H4 (cell line): ENCODE measurements around the gene DLG2. TPM values are rescaled to one million over a fixed set of nuclear protein-coding genes. Genes with fewer than 3 reads are reported as not detected.

Source experiments
- DNase-seq: peaks from one replicate; pipeline ENCODE4 v3.0.0-alpha.2; 2015; ENCODE audit warnings: low spot score
- total RNA-seq: library from RNA; depleted of rRNA; stranded (reverse); fragments of >200 nt; shearing (Covaris generic); gene quantifications from 2 replicates; pipeline ENCODE4 v1.2.3, GENCODE V29; 2014

The DLG2 gene
- total RNA-seq, 1 experiment from 2014 or later, result 2.6 TPM

- no peak for DNase-seq
Measured at GRCh38 chr11:83722392-83723119, 1904.6 kb downstream of the DLG2 start.

DNA sequence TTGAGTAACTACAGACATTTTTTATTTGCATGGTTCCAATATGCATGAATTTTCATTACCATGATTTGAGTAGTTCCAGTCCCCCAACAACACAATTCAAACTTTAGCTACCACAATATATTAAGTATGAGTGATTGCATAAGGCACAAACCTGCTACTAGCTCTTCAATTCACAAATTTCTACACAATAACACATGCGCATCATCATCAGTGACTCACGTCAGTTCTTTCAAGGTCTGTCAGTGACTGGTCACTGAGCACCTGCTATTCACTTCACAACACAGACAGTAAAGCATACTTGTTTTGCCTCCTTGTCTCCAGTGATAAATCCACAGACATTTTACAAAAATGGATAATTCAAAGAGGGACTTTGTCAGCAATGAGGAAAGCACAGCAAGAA lies 1905.9 kb downstream of the DLG2 start:
- no peak for DNase-seq

GRCh38 chr11:83720675-83721074 lies 1906.5 kb downstream of the DLG2 start:
- DNase-seq, result no peak

DNA sequence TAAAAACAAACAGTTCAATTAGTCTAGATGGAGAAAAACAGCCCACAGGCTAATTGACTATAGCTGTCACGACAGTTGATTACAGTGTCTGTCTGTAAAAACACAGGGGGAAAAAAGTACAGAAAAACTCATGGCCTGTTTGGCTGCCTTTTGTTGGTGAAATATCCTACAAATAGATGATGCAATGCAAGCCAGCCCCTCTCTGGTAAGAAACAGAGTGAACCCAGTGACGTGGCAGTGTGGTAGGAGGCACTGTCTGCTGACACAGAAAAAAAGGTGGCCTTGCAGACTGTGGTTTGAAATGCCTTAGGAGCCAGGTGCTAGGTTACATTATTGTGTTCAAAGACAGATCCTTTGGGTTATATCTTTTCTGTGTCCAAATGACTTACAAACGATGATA lies 1909.6 kb downstream of the DLG2 start:
- DNase-seq, result peak; percentile 69

- DNase-seq, result no peak
Measured at GRCh38 chr11:83715927-83716535, 1911.1 kb downstream of the DLG2 start.

DNA sequence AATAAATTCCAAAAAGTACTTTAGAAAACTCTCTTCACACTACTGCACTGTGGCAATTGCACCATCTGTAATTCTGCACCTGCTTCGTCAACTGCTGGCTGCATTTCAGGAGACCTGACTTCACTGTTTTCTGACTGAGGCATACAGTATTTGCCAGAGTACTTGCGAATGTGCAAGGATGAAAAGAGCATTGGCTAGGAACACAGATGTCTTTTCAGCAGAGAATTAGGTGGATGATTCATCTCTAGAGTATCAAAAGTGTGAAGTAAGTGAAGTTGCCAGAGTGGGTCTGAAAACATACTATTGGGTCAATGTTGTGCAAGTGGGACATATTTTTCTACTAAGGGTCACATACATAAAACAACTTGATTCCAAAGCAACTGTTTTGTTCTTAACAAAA lies 1913.4 kb downstream of the DLG2 start:
- DNase-seq, result no peak

- DNase-seq, result no peak
Measured at GRCh38 chr11:83711106-83711527, 1916.0 kb downstream of the DLG2 start.

DNA sequence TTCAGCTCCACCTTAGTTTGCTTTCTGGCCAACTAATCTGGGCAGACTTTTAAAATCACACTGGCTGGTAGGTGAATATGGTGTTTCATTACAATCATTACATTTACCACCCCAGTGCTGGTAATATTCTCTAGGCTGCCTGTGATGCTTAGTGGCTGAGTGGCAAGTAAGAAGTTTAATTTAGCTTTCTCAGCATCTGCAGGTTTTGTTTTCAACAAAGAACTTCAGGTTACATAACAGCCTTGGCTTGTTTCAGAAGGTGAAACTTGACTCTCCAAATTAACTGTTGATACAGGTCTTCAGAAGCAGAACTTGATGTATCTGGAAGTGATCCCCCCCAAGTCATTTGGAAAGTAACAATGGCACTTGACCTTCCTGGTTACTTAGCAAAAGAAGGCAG lies 1917.7 kb downstream of the DLG2 start:
- no peak for DNase-seq

DNA sequence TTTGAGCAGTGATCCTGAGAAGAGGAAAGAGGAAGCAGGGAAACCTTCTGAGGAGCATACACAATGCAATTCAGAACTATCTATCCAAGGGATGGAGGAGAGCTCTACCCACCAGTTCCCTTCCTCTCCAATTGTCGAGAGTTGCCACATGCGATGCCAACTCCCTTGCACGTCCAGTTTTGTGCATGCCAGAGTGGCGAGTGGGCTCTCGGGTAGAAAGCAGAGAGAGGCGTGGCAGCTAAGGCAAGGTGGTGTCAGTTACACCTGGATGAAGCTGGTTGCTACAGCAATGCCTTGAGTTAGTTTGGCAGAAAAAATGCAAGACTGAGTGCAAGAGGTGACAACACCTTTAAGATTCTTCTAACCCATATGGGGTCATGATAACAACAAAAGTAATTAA lies 1920.6 kb downstream of the DLG2 start:
- DNase-seq, result no peak

GRCh38 chr11:83702796-83703195 lies 1924.3 kb downstream of the DLG2 start:
- DNase-seq, result no peak

DNA sequence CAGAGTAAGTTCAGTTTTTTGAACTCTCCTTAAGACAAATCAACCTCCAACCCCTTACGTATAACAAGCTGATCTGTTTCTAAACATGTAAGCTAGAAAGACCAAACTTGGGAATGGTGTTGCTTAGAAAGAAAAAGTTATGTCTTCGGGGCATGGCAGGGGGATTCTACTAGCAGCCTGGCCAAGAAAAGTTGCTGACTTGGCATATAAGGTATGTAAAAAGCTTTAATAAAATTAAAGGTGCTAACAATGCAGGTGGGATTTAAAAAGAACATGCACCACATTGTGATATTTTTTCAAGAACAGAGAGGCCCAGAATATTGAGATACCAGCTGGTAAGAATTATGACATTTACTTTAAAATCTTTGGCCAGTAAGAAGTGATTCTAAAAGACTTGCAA lies 1929.6 kb downstream of the DLG2 start:
- DNase-seq, result no peak

DNA sequence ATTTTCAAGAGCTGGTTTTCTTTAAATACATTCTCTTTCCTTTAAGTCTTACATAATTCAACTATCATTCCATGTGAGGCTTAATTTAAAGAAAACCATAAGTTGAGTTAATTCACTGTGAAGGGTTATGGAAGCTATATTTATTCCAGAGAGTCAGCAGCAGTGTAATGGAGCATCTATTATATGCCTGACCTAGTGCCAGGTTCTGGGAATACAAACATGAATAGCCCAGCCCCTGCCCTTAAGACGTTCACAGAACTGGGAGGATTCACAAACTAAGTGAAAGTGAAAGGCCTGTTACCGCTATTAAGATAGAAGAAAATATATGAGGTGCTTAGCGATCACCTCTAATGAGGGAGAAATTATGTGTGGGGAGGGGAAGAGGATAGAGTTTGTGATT lies 1932.1 kb downstream of the DLG2 start:
- DNase-seq, result no peak

DNA sequence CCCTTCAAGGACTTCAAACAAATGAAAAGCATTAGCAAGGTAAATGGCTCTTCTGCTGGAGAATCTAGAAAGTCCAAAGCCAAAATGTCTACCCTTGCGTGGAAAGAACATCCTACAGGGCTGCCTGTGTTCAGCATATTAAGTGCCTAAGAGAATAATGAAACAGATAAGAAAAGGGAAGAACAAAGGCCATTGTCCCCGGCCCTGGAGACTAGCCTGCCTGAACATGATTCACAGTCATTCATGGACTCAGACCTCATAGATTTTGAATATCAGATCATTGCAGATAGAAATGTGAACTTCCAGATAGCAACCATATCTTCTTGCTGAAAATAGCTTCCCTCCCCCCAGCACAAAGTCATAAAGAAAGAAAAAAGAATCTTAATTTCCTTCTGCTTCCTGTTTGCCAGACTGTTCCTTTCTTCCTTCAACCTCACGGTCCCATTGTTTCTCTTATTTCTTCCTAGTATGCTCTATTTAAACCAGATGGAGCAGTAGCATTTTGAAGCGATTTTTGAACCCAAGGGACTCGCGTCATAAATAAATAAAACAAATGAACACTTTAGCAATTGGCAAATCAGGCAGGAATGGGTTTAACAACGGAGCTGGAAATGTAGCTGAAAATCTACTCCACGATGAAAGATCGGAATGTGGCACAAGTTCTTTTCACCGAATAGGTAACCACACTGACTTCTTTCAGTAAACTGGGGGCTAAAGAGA lies 1932.8 kb downstream of the DLG2 start:
- DNase-seq, result no peak

DNA sequence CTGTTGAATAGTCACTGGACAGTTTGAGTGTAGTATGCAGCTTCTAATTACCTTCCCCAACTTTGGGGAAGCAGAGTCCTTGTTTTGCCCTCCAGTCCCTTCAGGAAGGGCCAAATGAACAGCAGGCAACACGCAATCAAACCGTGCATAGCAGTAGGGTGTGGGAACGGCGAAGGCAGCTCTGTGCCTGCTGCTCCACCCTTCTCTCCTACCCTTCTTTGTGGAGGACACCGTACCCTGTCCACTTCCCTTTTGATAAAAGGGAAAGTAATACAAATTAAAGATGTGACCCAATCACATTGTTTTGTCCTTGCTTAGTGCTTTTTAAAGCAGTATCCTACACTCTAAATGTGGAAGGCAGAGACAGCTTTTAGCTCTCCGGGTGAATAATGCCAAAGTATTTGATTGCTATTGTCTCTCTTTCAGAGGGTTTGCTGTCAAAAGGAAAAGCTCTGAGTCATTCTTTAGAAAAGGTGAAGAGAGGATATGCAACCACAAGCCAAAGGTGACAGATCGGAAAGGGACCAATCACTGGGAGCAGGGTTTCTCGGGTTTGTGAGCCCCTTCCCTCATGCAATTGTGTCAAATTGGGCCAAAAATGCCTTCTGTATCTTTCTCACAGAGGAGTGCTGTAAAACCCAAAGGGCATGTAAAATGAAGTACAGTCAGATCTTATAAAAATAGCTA lies 1933.7 kb downstream of the DLG2 start:
- DNase-seq, result no peak

GRCh38 chr11:83692675-83693074 lies 1934.5 kb downstream of the DLG2 start:
- DNase-seq, result no peak

- DNase-seq, result no peak
Measured at GRCh38 chr11:83691451-83691950, 1935.6 kb downstream of the DLG2 start.

DNA sequence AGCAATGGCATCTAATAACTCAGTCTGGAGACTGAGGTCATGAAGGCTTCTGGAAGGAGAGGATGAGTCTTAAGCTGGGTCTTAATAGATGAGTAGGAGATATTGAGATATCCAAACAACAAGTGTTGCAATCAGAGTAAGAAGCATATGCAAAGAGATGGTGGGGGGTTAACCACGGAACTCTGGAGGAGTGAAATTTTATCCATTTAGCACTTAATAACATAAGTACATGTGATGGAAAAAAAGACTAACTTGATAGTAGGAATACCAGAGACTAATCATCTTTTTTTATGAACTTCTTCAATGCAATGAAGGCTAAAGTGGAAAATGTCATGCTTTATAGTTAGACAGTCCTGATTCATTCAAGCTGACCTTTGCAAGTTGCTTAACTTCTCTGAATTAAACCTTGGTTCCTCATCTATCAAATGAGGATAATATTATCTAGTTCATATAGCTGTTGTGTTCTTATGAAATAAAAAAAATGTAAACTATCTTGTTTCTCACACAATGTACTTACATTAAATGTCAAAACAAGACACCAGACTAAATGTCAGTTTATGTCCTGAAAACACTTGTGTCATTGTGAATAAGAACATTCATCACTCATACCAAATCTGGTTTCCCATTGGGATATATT lies 1937.9 kb downstream of the DLG2 start:
- no peak for DNase-seq

DNA sequence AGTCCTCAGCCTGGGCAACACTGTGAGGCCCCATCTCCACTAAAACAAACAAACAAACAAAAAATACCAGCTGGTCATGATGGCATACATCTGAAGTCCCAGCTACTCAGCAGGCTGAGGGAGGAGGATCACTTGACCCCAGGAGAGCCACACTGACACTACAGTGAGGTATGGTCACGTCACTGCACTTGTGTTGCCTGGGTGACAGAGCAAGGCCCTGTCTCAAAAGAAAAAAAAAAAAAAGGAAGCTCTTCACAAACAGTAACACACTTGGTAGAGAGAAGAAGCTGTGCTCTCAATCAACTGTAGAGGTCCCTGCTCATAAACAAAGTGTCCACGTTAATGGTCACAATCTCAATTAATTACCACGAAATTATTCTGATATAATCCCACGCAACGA lies 1939.4 kb downstream of the DLG2 start:
- no peak for DNase-seq

- no peak for DNase-seq
Measured at GRCh38 chr11:83685730-83686129, 1941.4 kb downstream of the DLG2 start.

DNA sequence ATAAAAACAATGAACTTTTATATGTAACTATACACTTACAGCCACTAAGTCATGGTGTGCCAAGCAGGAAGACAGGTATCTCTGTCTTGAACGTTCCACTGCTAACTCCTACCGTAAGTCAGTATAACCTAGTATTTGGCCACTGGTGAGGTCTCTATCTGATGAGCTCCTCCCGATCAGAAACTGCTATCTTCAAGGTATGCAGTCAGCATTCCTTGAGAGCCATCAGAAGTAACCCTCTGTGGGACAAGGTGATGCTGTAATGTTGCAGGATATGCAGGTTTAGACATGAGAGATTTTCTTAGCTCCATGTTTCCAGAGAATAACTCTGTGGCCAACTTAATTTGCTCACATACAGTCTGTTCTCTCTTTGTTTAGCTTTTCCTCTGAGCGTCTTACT lies 1943.1 kb downstream of the DLG2 start:
- no peak for DNase-seq

DNA sequence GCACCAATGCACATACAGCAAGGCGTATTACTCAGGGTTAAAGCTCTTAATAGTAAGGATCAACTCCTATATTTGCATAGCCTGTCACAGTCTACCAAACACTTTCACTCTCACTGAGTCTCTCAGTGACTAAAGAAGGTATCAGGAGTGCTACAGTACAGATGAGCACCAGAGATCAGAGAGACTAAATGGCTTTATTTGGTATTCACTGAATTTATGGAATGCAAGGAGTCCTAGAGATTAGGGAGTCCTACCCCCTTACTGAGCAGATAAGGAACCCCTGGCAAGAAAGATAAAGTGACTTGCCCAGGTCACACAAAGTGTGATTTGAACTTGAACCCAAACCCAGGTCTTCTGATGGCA lies 1944.6 kb downstream of the DLG2 start:
- no peak for DNase-seq
